GM18526 (cell line): ENCODE measurements around the gene MIDN.
A peak's percentile ranks its signal among the peaks of the same experiment; 100 is the strongest.

ENCODE experiments used
- POLR2A ChIP-seq: IDR thresholded peaks from 3 replicates; pipeline ENCODE4 v1.6.1; 2011; ENCODE audit not compliant: insufficient read length; ENCODE audit errors: extremely low read depth

The MIDN gene

DNA sequence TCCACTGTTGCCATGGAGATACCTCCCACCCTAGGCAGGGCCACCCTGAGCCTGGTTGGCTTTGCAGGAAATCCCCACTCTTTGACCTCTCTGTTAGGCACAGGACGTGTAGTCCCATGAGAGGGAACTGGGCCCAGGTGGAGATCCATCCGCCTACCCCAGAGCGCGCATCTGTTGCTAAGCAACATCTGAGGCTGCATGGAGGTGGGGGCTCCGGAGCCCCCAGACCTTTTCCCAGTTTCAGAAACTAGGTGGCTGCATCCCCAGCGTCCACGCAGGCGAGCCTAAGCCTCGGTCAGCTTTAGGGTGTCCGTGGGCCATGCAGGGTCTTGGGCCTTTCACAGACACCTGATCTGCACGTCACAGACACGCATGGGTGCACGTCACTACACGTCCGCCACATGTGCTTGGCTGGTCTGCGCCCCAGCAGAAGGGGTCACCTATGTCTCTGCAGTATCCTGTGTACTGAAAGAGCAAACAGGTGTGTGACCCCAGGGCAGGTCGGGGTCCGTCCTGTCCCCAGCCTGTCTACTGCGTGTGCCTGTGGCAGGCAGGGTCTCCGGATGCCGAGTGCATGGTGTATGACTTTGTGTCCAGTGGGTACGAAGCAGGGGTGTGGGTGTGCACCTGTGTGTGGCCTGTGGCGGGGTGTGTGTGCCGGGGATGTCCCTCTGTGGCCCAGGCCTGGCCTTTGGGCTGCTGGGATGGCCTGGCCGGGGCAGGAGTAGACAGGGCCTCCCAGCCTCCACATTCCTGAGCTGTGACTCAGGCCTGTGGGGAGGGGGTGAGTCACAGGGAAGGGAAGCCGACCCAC, 16.6 kb downstream of the MIDN start:
- TF ChIP-seq POLR2A: no peak

- TF ChIP-seq POLR2A: no peak
These were observed 17.3 kb downstream of the MIDN start for GRCh38 chr19:1265615-1266128.

- TF ChIP-seq POLR2A: no peak
These were observed 17.9 kb downstream of the MIDN start for GRCh38 chr19:1266129-1266915.

- no peak for TF ChIP-seq POLR2A
These were observed 18.6 kb downstream of the MIDN start for GRCh38 chr19:1266916-1267476.

GRCh38 chr19:1267477-1268225, 19.3 kb downstream of the MIDN start:
- no peak for TF ChIP-seq POLR2A

DNA sequence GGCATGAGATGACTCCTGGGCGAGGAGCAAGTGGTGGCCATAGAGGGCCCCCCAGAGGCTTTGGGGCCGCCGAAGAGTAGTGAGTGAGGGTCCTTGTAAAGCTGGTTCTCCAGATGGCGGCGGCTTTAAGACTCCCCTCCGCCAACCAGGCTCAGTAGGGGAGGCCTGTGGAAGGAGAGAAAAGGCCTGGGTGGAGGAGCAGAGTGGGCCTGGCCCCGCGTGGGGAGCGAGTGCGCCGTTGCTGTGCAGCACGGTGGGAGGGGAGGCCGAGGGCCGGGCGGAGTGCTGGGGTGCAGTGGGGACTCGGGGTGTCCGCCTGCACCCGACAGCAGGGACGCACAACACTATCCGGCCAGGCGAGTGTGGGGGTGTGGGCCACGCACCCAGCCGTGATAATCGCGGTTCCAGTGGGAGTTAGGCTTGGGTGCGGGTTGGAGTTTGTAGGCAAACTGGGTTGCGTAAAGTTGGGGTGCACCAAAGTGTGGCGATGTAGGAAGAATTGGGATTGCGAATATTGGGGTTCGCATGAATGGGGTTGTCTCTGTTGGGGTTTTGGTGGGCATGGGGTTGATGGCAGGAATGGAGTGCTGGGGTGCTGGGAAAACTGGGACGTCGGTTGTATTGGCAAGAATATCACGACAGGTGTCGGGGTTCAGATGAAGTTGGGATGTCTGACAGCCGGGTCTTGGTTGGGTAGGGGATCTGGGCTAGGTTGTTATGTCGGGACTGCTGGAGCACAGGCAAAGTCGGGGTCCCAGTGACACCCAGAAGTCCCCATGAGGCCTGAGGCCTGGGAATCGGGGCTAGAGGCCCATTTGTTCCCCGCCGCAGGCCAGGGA, 20.1 kb downstream of the MIDN start:
- TF ChIP-seq POLR2A: no peak

DNA sequence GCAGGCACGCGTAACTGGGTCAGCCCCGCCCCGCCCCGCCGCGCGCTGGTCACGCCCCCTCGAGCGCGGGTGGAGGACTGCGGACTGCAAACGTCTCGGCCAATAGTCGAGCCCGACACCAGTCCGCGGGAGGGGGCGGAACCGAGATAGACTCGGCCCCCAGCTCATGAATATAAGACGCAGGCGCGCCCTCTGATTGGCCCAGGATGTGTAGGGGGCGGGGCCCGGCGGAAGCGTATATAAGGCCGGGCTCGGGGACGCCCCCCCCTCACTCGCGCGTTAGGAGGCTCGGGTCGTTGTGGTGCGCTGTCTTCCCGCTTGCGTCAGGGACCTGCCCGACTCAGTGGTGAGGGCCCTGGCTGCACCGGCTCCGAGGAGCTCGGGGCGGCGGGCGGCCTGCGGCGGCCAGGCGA, 20.7 kb downstream of the MIDN start, which contains the start of gene CIRBP:
Gene CIRBP (plus strand): TSS at position 268 of the 413 bp plus-strand sequence. CDS start 1,602 bp downstream, outside the sequence.
- peak; percentile 100 for TF ChIP-seq POLR2A

- TF ChIP-seq POLR2A: no peak
These were observed 21.3 kb downstream of the MIDN start for GRCh38 chr19:1269478-1270212.

- TF ChIP-seq POLR2A: no peak
These were observed 21.9 kb downstream of the MIDN start for GRCh38 chr19:1270213-1270853.

GRCh38 chr19:1270854-1271527, 22.6 kb downstream of the MIDN start:
- TF ChIP-seq POLR2A: peak; percentile 23

GRCh38 chr19:1271528-1272422, 23.4 kb downstream of the MIDN start:
- TF ChIP-seq POLR2A: no peak
